Measurements from ENCODE around the gene SEC14L5.

Gene SEC14L5

DNA sequence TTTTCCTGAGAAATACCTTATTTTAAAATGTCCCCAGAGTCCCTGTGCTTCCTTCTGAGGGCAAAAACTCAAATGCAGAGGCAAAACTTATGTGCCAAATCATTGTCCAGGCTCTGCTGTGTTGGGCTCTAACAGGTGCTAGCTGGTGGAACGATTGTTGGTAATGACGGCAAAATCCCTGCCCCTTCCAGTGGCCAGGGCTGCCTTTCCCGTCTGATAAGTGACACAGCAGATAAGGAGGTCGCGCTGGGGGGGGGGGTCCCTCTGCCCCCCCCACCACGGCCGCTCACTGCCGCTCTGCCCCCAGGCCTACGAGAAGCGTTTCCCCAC, 29.1 kb downstream of the SEC14L5 start:
- H3K4me3 ChIP-seq (ENCODE audit: low read depth, low read length) = no peak overlapping the region
- TF ChIP-seq, protein P1, sequence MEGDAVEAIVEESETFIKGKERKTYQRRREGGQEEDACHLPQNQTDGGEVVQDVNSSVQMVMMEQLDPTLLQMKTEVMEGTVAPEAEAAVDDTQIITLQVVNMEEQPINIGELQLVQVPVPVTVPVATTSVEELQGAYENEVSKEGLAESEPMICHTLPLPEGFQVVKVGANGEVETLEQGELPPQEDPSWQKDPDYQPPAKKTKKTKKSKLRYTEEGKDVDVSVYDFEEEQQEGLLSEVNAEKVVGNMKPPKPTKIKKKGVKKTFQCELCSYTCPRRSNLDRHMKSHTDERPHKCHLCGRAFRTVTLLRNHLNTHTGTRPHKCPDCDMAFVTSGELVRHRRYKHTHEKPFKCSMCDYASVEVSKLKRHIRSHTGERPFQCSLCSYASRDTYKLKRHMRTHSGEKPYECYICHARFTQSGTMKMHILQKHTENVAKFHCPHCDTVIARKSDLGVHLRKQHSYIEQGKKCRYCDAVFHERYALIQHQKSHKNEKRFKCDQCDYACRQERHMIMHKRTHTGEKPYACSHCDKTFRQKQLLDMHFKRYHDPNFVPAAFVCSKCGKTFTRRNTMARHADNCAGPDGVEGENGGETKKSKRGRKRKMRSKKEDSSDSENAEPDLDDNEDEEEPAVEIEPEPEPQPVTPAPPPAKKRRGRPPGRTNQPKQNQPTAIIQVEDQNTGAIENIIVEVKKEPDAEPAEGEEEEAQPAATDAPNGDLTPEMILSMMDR (IDR thresholded peaks at IDR 0.05; ENCODE audit: control insufficient read depth, extremely low read depth, insufficient read depth) = no peak

DNA sequence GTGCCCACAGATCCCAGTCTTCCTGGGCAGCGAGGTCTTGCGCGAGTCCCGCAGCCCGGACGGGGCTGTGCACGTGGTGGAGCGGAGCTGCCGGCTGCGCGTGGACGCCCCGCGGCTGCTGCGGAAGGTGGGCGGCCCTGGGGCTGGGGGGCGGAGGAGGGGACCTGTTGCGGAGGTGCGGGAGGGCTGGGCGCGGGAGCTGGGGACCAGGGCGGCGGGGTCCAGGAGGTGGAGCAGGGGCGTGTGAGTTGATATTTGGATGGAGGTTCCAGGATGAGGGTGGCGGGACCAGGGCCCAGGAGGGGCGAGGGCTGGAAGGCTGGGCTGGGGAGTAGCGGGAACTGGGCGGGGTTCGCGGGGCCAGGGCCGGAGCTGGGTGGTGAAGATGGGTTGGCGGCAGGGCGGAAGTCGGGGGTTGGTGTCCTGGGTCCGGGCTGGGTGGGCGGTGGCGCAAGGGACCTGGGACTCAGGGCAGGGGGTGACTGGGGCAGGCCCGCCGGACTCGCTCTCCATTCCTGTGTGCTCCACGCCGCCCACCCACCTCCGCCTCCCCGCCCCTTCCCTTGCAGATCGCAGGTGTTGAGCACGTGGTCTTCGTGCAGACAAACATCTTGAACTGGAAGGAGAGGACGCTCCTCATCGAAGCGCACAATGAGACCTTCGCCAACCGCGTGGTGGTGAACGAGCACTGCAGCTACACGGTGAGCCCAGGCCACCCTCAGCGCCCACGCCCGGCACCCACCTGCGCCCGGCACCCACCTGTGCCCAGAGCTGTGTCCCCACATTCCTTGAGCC, 29.6 kb downstream of the SEC14L5 start:
- no peak for DNase-seq (ENCODE audit: low read depth)
- no peak overlapping the region for H3K4me3 ChIP-seq (ENCODE audit: low read depth, low read length)
- TF ChIP-seq, protein P1 (IDR thresholded peaks at IDR 0.05; ENCODE audit: control insufficient read depth, extremely low read depth, insufficient read depth) = no peak

More for the DNA sequence above, 29.1 kb downstream of the SEC14L5 start:
- DNase-seq (ENCODE audit: low read depth) = no peak

DNA sequence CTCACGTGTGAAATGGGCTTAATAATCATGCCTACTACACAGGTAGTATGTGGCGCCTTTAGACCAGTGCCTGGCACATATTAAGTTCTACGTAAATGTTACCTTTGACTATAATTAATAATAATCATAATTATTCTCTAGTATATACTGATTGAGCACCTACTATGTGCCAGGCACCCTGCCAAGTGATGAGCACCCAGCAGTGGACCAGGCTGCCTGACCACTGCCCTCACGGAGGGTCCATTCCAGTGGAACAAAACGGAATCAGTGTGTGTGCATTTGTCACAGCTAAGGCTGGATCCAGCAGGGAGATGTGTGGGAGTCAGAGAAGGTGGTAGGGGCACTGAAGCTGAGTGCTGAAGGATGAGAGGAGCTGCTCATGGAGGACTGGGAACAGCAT, 30.5 kb downstream of the SEC14L5 start:
- no peak overlapping the region for H3K4me3 ChIP-seq (ENCODE audit: low read depth, low read length)
- TF ChIP-seq, protein P1 (IDR thresholded peaks at IDR 0.05; ENCODE audit: control insufficient read depth, extremely low read depth, insufficient read depth) = no peak
- no peak for DNase-seq (ENCODE audit: low read depth)

DNA sequence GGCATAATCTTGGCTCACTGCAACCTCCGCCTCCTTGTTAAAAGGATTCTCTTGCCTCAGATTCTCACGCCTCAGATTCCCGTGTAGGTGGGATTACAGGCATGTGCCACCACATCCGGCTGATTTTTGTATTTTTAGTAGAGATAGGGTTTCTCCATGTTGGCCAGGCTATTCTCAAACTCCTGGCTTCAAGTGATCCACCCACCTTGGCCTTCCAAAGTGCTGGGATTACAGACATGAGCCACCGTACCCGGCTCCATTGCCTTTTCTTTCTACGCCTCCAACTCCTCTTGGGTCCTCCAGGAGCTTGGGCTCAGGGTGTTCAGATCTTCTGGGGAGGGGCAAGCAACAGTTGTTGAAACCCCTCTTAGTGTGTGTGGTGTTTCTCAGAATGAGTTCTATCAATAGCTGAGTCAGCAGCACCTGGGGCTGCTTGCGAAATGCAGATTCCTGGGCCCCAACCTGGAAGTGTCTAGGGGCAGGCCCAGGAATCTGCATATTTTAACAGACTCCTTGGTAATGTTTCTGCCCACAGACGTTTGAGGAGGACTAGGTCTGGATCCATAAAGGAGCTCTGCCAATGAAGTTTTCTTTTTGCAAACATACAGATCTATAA, 31.4 kb downstream of the SEC14L5 start:
- no peak for DNase-seq (ENCODE audit: low read depth)
- TF ChIP-seq, protein P1 (IDR thresholded peaks at IDR 0.05; ENCODE audit: control insufficient read depth, extremely low read depth, insufficient read depth) = no peak
- H3K4me3 ChIP-seq (ENCODE audit: low read depth, low read length) = no peak overlapping the region

DNA sequence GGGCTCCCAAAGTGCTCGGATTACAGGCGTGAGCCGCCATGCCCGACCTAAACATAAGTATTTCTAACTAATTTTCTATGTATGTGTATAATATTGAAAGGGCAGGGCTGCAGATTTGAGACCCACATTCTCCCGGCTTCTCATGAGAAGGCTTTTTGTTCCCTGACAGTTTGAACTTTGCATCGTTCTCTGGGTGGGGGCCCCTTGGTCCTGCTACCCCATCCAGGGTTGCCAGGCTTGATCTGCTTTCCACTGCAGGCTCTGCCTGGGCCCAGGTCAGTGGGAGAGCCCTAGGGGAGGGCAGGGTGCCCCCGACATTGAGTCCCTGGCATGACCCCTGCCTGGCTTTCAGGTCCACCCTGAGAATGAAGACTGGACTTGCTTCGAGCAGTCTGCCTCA, 32.3 kb downstream of the SEC14L5 start:
- TF ChIP-seq, protein P1 (IDR thresholded peaks at IDR 0.05; ENCODE audit: control insufficient read depth, extremely low read depth, insufficient read depth) = no peak
- DNase-seq (ENCODE audit: low read depth) = no peak
- no peak overlapping the region for H3K4me3 ChIP-seq (ENCODE audit: low read depth, low read length)

DNA sequence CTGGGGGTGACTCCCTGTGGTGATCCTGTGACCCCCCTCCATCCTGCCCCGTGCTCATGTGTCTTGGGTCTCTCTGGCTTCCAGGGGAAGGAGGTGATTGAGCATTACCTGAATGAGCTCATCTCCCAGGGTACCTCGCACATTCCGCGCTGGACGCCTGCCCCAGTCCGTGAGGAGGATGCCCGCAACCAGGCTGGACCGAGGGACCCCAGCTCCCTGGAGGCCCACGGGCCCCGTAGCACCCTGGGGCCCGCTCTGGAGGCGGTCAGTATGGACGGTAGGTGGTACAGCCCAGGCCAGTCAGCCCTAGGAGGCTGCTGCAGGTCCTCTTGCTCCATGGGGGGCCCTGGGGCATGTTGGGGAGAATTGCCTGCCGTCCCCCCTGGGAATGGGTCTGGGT, 33.6 kb downstream of the SEC14L5 start:
- TF ChIP-seq, protein P1 (IDR thresholded peaks at IDR 0.05; ENCODE audit: control insufficient read depth, extremely low read depth, insufficient read depth) = no peak
- H3K4me3 ChIP-seq (ENCODE audit: low read depth, low read length) = no peak overlapping the region
- no peak for DNase-seq (ENCODE audit: low read depth)

Measured in LNCaP clone FGC (cell line).